GM23338 (cell line): ENCODE measurements around the gene GNB1L.

Source experiments
- CREB1 ChIP-seq: fragments of 250-450 bp; sonication (Bioruptor Pico); IDR thresholded peaks from 2 replicates; pipeline ENCODE4 v1.5.0; 2020; ENCODE audit warnings: low read depth, mild to moderate bottlenecking, moderate library complexity
- EZH2 ChIP-seq: fragments of 200-600 bp; sonication (generic); IDR thresholded peaks from one replicate; pipeline ENCODE4 v1.8.0; 2017; ENCODE audit warnings: antibody characterized with exemption, mild to moderate bottlenecking, low read depth; ENCODE audit not compliant: unreplicated experiment
- EZH2phosphoT487 ChIP-seq: fragments of 200-600 bp; sonication (generic); IDR thresholded peaks from one replicate; pipeline ENCODE4 v1.8.1; 2018; ENCODE audit warnings: antibody characterized with exemption; ENCODE audit not compliant: unreplicated experiment
- JUNB ChIP-seq: IDR thresholded peaks from one replicate; pipeline ENCODE4 v1.6.1; 2016; ENCODE audit warnings: antibody characterized with exemption; ENCODE audit not compliant: unreplicated experiment
- POLR2AphosphoS5 ChIP-seq: IDR thresholded peaks from 2 replicates; pipeline ENCODE4 v1.6.1; 2016; ENCODE audit warnings: antibody characterized with exemption, low read depth
- STAT1 ChIP-seq: IDR thresholded peaks from one replicate; pipeline ENCODE4 v1.6.1; 2016; ENCODE audit warnings: antibody characterized with exemption; ENCODE audit not compliant: unreplicated experiment
- ZNF114 ChIP-seq: fragments of 250-450 bp; sonication (Bioruptor Pico); IDR thresholded peaks from 2 replicates; pipeline ENCODE4 v1.5.0; 2020; ENCODE audit warnings: mild to moderate bottlenecking, moderate library complexity
- TF ChIP-seq, protein P1 (sequence below), 2 experiments: fragments of 200-600 bp in 1 of 2; sonication (generic) in 1 of 2; conservative IDR thresholded peaks; 2 replicates each; pipeline versions ENCODE4 v1.5.1 to v1.6.1; 2016 to 2017; ENCODE audit warnings: antibody characterized with exemption in 2 of 2, low read depth in 2 of 2, mild to moderate bottlenecking in 2 of 2, moderate library complexity in 1 of 2
- TF ChIP-seq, protein P2 (sequence below): IDR thresholded peaks from one replicate; pipeline ENCODE4 v1.6.1; 2018; ENCODE audit warnings: antibody characterized with exemption; ENCODE audit not compliant: unreplicated experiment
- TF ChIP-seq, protein P3 (sequence below): fragments of 250-450 bp; sonication (Bioruptor Pico); IDR thresholded peaks from 2 replicates; pipeline ENCODE4 v1.5.0; 2020; ENCODE audit warnings: mild to moderate bottlenecking, moderate library complexity
- TF ChIP-seq, protein P4 (sequence below): IDR thresholded peaks from 2 replicates; pipeline ENCODE4 v1.6.1; 2016; ENCODE audit warnings: antibody characterized with exemption

DNA sequence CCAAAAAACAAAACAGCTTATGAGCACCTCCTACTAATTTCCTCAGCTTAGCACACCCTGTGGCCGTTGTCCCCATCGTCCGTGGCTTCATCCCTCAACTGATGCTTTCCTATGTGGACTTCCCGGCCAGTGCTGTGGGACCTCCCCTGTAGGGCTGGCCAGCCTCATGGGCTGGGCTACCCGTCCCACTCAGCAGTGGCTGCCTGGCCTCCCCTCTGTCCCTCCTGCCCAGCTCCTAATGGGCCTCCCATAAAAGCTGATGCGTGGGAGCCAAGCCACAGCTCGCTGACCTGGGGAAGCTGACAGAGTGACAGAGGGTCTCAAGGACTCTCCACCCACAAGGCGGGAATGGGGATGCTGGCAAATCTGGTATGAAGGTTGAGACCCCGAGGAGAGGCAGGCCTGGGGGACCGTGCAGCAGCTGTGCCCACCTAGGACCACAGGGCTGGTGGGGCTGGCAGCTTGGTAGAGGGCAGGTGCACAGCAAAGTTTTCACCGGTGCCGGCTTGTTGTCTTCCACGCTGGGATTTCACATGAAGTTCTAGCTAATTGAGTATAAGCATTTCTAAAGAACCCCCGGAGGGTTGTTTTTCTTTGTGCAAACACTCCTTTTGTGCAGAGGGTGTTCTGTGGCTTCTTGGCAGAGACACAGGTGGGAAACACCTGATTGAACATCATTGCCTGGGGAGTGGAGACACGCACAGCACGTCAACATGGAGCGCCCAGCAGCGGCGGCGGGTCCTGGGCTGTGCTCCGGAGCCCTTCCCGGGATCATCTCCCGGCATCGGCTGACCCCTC lies 70.9 kb downstream of the GNB1L start:
- TF ChIP-seq STAT1 (no peak), EZH2 (no peak), POLR2AphosphoS5 (no peak), JUNB (no peak), EZH2phosphoT487 (no peak), CREB1 (CRISPR knock-in tag) (no peak), ZNF114 (no peak)
- TF ChIP-seq, protein P1, sequence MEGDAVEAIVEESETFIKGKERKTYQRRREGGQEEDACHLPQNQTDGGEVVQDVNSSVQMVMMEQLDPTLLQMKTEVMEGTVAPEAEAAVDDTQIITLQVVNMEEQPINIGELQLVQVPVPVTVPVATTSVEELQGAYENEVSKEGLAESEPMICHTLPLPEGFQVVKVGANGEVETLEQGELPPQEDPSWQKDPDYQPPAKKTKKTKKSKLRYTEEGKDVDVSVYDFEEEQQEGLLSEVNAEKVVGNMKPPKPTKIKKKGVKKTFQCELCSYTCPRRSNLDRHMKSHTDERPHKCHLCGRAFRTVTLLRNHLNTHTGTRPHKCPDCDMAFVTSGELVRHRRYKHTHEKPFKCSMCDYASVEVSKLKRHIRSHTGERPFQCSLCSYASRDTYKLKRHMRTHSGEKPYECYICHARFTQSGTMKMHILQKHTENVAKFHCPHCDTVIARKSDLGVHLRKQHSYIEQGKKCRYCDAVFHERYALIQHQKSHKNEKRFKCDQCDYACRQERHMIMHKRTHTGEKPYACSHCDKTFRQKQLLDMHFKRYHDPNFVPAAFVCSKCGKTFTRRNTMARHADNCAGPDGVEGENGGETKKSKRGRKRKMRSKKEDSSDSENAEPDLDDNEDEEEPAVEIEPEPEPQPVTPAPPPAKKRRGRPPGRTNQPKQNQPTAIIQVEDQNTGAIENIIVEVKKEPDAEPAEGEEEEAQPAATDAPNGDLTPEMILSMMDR (conservative IDR thresholded peaks at IDR 0.05; ENCODE audit: low read depth in 2 of 2), result no peak
- TF ChIP-seq, protein P2, sequence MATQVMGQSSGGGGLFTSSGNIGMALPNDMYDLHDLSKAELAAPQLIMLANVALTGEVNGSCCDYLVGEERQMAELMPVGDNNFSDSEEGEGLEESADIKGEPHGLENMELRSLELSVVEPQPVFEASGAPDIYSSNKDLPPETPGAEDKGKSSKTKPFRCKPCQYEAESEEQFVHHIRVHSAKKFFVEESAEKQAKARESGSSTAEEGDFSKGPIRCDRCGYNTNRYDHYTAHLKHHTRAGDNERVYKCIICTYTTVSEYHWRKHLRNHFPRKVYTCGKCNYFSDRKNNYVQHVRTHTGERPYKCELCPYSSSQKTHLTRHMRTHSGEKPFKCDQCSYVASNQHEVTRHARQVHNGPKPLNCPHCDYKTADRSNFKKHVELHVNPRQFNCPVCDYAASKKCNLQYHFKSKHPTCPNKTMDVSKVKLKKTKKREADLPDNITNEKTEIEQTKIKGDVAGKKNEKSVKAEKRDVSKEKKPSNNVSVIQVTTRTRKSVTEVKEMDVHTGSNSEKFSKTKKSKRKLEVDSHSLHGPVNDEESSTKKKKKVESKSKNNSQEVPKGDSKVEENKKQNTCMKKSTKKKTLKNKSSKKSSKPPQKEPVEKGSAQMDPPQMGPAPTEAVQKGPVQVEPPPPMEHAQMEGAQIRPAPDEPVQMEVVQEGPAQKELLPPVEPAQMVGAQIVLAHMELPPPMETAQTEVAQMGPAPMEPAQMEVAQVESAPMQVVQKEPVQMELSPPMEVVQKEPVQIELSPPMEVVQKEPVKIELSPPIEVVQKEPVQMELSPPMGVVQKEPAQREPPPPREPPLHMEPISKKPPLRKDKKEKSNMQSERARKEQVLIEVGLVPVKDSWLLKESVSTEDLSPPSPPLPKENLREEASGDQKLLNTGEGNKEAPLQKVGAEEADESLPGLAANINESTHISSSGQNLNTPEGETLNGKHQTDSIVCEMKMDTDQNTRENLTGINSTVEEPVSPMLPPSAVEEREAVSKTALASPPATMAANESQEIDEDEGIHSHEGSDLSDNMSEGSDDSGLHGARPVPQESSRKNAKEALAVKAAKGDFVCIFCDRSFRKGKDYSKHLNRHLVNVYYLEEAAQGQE, result no peak
- TF ChIP-seq, protein P3, sequence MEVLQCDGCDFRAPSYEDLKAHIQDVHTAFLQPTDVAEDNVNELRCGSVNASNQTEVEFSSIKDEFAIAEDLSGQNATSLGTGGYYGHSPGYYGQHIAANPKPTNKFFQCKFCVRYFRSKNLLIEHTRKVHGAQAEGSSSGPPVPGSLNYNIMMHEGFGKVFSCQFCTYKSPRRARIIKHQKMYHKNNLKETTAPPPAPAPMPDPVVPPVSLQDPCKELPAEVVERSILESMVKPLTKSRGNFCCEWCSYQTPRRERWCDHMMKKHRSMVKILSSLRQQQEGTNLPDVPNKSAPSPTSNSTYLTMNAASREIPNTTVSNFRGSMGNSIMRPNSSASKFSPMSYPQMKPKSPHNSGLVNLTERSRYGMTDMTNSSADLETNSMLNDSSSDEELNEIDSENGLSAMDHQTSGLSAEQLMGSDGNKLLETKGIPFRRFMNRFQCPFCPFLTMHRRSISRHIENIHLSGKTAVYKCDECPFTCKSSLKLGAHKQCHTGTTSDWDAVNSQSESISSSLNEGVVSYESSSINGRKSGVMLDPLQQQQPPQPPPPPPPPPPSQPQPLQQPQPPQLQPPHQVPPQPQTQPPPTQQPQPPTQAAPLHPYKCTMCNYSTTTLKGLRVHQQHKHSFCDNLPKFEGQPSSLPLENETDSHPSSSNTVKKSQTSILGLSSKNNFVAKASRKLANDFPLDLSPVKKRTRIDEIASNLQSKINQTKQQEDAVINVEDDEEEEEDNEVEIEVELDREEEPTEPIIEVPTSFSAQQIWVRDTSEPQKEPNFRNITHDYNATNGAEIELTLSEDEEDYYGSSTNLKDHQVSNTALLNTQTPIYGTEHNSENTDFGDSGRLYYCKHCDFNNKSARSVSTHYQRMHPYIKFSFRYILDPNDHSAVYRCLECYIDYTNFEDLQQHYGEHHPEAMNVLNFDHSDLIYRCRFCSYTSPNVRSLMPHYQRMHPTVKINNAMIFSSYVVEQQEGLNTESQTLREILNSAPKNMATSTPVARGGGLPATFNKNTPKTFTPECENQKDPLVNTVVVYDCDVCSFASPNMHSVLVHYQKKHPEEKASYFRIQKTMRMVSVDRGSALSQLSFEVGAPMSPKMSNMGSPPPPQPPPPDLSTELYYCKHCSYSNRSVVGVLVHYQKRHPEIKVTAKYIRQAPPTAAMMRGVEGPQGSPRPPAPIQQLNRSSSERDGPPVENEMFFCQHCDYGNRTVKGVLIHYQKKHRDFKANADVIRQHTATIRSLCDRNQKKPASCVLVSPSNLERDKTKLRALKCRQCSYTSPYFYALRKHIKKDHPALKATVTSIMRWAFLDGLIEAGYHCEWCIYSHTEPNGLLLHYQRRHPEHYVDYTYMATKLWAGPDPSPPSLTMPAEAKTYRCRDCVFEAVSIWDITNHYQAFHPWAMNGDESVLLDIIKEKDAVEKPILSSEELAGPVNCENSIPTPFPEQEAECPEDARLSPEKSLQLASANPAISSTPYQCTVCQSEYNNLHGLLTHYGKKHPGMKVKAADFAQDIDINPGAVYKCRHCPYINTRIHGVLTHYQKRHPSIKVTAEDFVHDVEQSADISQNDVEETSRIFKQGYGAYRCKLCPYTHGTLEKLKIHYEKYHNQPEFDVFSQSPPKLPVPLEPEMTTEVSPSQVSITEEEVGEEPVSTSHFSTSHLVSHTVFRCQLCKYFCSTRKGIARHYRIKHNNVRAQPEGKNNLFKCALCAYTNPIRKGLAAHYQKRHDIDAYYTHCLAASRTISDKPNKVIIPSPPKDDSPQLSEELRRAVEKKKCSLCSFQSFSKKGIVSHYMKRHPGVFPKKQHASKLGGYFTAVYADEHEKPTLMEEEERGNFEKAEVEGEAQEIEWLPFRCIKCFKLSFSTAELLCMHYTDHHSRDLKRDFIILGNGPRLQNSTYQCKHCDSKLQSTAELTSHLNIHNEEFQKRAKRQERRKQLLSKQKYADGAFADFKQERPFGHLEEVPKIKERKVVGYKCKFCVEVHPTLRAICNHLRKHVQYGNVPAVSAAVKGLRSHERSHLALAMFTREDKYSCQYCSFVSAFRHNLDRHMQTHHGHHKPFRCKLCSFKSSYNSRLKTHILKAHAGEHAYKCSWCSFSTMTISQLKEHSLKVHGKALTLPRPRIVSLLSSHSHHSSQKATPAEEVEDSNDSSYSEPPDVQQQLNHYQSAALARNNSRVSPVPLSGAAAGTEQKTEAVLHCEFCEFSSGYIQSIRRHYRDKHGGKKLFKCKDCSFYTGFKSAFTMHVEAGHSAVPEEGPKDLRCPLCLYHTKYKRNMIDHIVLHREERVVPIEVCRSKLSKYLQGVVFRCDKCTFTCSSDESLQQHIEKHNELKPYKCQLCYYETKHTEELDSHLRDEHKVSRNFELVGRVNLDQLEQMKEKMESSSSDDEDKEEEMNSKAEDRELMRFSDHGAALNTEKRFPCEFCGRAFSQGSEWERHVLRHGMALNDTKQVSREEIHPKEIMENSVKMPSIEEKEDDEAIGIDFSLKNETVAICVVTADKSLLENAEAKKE (CRISPR knock-in tag), result no peak
- TF ChIP-seq, protein P4, sequence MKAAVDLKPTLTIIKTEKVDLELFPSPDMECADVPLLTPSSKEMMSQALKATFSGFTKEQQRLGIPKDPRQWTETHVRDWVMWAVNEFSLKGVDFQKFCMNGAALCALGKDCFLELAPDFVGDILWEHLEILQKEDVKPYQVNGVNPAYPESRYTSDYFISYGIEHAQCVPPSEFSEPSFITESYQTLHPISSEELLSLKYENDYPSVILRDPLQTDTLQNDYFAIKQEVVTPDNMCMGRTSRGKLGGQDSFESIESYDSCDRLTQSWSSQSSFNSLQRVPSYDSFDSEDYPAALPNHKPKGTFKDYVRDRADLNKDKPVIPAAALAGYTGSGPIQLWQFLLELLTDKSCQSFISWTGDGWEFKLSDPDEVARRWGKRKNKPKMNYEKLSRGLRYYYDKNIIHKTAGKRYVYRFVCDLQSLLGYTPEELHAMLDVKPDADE, result no peak
